OCI-M2 (cell line): ENCODE measurements around the gene SOX13.

Experiments used
- DNase-seq: peaks from one replicate; lab custom pipeline; 2025; ENCODE audit not compliant: unreplicated experiment; lab: John Stamatoyannopoulos, UW

The SOX13 gene

DNA sequence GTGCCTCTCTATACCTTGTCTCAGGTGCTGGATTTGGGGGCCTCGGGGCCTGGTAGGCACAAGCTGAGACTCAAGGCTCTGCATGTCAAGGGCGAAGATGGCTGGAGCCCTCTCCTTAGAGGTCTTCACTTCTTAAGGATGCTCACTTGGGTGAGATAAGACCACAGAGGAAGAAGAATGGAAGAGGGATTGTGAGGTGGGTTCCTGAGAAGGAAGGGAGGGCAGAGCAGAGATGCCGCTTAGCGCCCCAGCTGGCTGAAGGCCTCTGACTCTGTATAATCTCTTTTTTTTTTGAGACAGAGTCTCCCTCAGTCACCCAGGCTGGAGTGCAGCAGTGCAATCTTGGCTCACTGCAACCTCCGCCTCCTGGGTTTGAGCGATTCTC lies 32.2 kb downstream of the SOX13 start:
- DNase-seq = no peak

DNA sequence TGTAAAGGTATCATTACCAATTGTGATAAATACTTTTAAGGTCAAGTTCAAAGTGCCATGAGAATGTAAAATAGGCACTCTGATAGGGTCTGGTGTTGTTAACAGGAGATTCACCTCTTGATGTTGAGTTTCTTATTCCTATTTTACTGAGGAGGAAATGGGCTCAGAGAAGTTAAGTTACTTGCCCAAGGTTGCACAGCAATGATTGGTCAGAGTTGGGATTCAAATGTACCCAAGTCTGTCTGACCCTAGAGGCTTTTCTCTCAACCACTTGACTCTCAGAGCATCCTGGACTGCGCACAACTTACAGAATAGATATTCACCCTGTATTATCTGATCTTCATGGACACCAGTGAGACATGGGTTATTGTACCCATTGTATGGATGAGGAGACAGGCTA lies 33.9 kb downstream of the SOX13 start:
- DNase-seq = no peak

DNA sequence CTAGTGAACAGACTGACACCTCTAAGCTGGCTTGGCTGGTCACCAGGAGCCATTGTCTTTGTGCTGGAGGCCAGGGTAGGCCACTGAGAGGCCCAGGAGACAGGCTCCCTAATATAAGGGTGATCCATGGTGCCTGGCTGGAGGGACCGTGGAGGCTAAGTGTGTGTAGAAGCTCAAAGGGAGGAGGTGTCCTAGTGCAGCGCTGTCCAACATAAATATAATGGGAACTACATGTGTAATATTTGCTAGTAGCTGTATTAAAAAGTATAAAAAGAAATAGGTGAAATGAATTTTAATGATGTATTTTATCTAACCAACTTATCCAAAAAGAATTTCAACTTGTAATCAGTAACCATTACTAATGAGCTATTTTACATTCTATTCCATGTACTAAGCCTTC lies 35.0 kb downstream of the SOX13 start:
- DNase-seq = no peak

DNA sequence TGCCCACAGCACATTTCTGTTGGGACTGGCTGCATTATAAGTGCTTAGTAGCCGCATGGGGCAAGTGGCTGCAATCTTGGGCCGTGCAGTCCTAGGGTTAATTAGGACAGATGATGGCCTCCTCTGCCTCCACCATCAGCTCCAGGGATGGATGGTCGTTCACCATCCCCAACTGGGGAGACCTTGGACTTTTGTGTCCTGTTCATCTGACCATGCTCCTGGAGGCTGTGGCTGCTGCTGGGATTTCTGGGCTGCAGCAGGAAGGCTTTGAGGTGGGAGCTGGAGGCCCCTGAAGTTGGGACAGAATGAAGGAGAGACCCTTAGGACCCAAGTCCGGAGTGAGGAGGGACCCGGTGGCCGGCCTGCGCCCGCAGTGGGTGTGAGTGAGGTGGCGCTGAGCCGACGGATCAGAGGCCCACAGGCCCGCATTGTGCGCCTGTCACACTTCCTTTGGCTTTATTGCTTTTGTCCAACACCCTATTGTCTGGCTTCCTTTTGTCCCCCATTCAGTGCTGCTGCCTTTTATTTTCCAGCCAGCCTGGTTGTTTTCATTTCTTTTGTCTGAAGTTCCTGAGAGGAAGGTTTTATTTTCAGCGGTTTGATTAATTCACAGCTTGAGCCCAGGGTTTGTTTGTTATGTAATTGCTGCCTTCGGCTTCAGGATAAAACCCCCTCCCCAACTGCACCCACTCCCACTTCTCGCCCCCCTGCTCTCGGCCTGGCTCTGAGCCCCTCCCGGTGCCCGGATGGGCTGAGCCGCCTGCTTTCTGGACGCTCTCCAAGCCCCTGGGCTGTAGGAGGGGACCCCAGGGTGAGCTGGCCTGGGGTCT lies 35.6 kb downstream of the SOX13 start:
- no peak for DNase-seq

DNA sequence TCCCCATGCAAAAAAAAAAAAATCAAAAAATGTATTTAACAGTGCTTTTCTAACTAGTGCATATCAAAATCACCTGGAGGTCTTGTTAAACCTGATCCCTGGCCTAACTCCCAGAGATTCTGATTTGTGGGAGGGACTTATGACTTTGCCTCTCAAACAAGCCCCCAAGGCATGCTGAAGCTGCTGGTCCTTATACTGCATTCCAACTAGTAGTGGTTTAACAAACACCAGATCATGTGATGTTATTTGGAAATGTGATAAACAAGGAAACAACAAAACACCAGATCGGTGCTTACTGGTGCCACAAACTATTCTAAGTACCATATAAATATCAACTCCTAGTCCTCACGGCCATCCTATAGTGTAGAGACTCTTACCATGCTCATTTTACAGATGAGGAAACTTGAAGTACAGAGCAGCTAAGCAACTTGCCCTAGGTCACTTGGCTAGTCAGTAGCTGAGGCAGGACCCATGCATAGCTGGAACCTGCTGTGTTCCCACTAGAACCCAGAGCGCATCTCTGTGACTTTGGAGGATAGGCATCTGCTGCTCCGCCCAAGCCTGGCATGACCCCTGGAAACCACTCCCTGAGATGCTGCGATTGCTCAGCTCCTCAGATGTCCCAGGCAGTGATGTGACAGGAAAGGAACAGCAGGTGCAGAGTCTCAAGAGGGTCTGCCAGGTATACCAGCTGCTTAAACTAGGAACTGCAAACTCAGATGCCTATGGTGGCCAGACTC lies 38.1 kb downstream of the SOX13 start:
- DNase-seq = no peak

DNA sequence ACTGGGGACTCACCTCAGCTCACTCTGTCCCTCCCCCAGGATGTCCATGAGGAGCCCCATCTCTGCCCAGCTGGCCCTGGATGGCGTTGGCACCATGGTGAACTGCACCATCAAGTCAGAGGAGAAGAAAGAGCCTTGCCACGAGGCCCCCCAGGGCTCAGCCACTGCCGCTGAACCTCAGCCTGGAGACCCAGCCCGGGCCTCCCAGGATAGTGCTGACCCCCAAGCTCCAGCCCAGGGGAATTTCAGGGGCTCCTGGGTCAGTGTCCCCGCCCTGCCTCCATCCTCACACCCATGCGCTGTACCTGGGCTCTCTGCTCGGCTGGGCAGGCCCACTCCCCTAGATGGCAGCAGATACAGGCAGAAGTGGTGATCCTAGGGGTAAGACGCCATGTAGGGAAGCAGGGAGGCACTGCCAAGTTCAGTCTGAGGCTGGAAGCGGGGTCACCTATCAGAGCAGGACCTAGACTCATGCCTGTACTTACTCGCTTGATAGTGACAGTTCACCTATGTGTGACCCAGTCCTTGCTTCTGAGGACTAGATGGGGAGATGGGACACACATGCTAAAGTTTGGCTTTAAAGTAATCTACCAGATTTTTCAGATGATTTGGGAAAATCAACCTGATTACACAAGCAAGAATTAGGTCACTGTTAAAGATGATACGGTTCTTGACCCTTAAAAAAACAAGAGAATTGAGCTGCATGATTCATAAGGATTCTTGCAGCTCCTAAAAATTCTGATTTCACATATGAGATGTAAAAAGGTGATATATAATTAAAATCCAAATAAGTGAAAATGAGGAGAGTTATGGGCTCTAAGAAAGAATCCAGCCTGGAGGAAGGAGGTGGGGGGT lies 40.2 kb downstream of the SOX13 start:
- no peak for DNase-seq

DNA sequence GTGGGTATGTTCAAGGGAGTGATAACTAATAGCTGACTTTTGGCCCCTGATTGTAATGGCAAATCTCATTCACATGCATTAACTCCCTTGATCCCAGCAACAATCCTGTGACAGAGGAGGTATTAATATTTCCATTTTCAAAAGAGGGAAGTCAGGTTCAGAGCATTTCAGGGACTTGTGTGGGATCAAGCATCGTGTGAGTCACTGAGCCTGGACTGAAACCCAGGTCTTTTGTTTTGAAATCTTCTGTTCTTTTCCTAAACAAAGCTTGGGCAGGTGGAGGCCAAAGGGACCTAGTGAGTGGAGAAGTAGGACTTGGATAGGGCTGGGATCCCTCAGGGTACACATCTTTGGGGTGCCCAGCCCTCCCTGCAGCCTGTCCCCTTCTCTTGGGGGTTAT lies 41.0 kb downstream of the SOX13 start:
- no peak for DNase-seq

DNA sequence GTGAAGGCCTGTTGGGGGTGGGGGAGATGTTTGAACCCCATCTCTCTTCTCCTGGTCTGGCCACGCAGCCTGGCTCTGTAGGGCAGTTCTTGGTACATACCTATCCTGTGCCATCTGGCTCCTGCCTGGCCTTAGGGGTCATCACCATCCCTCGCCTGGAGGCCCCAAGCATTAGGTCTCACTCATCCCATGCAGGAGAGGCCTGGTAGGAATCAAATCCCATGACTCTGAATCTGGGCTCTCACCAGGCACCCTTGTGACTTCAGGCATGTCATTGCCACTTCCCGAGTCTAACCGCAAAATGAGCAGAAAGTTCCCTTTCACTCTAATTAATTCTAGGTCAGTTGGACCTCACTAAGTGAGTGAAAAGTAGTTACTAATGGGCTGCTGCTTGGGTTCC lies 41.7 kb downstream of the SOX13 start:
- DNase-seq = no peak

DNA sequence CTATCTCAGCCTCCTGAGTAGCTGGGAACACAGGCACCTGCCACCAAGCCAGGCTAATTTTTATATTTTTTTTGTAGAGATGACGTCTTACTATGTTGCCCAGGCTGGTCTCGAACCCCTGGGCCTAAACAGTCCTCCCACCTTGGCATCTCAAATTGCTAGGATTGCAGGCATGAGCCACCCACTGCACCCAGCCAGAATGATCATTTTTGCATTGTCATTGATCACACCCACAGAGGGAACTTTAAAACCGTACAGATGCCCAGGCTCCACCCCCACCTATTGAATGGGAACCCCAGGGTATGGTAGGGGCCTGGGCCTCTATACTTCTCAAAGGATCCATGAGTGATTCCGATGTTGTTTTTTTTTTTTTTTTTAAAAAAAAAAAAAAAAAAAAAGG lies 42.2 kb downstream of the SOX13 start:
- no peak for DNase-seq

DNA sequence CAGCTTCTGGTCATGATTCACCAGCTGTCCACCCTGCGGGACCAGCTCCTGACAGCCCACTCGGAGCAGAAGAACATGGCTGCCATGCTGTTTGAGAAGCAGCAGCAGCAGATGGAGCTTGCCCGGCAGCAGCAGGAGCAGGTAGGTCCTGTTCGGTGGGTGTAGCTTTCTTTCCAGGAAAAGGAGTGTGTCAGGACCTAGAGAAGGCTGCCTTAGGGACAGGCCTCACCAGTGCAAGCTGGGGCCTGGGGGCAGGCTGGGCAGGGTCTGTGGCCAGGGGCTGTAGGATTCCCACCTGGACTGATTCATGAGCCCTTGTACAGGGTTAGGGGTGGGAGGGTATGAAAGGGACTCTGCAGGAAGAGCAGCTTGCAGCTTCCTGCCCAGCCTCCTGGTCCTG lies 43.6 kb downstream of the SOX13 start:
- no peak for DNase-seq

DNA sequence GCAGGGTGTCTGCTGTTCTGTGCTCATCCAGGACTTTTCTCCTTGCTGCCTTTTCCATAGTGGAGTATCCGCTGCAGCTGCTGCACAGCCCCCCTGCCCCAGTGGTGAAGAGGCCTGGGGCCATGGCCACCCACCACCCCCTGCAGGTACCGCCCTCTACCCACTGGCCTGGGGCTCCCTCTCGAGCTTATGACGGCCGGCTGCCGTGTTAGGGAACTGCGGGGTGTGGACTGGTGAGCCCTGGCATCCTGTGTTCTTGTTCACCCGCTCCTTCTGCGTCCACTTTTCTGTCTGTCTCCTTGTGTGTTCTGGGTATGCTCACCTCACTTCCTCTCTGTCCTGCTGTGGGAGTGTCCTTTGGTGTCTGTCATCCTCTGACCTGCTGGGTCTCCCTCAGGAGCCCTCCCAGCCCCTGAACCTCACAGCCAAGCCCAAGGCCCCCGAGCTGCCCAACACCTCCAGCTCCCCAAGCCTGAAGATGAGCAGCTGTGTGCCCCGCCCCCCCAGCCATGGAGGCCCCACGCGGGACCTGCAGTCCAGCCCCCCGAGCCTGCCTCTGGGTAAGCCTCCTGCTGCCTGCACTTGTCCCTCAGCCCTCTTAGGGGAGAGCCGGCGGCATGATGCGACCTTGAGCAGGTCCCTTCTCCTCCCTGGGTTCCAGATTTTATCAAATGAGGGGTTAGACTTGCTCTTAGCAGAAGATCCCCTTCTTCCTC lies 49.1 kb downstream of the SOX13 start:
- DNase-seq = no peak

DNA sequence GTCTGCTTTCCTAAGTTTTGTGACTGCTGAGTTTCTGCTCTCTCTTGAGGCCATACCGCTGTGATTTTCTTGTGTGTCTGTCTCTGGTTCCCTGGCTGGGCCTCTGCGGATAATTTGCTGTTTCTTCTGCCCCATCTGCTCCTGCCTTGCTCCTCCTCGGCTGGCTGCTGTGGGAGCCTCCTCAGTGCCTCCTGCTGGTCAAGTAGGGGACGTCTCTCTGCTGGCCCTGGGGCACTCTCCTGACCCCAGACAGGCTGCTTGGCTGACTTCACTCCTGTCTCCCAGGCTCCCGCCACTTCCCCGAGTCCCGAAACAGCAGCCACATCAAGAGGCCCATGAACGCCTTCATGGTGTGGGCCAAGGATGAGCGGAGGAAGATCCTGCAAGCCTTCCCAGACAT lies 50.5 kb downstream of the SOX13 start:
- no peak for DNase-seq

DNA sequence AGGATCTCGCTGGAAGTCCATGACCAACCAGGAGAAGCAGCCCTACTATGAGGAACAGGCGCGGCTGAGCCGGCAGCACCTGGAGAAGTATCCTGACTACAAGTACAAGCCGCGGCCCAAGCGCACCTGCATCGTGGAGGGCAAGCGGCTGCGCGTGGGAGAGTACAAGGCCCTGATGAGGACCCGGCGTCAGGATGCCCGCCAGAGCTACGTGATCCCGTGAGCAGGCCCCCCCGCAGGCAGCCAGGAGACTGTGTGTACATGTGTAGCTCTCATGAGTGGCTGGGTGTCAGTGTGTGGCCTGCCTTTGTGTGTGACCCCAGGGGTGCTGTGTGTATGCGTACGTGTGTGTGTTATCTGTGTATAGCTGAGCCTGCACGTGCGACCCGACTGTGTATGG lies 51.7 kb downstream of the SOX13 start:
- no peak for DNase-seq

DNA sequence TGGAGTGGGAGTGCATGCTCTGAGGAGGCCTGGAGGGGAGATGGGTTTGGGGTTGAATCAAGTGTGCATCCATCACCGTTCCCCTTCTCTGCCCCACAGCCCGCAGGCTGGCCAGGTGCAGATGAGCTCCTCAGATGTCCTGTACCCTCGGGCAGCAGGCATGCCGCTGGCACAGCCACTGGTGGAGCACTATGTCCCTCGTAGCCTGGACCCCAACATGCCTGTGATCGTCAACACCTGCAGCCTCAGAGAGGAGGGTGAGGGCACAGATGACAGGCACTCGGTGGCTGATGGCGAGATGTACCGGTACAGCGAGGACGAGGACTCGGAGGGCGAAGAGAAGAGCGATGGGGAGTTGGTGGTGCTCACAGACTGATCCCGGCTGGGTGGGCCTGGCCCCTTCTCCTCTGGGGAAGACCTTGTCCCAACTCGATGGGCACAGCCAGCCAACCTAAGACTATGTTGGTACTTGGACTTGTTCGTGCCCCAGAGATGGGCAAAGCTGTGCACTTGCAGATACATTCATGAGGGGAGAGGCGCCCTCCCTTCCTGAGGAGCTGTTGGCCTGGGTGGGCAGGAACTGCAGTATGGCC lies 52.9 kb downstream of the SOX13 start:
- DNase-seq = no peak

DNA sequence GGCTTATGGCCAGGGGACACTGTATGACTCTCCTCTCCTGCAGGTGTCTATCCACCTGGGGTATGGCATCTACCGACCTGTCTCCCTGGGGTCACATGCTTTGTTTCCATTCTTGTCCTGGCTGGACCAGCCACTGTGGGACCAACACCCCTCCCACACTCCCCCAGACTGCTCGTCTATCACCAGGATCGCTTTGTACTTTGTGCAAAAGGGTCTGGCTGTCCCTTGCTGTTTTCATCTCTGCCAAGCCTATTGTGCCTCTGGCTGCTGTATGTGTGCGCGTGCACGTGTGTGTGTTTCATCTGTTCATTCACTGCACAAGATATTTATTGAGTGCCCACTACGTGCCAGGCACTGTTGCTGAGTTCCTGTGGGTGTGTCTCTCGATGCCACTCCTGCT lies 53.5 kb downstream of the SOX13 start:
- DNase-seq = no peak

DNA sequence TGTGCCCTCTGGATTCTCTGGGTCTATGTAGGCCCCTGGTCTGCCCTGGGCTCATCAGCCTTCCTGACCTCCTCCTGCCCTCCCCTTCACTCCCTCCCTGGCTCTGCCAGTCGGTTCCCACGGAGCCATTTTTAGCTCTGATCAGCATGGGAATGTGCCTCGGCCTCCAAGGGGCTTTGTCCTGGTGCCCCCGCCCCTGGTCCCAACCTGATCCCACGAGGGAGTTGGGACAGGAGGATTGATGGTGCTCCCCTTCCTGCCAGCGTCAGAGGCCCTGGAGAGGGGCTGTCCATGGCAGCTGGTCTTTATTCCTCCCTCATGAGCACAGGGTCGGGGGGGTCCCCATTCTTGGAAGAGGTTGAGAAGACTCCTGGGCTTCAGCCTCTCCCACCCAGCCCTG lies 54.0 kb downstream of the SOX13 start:
- no peak for DNase-seq

DNA sequence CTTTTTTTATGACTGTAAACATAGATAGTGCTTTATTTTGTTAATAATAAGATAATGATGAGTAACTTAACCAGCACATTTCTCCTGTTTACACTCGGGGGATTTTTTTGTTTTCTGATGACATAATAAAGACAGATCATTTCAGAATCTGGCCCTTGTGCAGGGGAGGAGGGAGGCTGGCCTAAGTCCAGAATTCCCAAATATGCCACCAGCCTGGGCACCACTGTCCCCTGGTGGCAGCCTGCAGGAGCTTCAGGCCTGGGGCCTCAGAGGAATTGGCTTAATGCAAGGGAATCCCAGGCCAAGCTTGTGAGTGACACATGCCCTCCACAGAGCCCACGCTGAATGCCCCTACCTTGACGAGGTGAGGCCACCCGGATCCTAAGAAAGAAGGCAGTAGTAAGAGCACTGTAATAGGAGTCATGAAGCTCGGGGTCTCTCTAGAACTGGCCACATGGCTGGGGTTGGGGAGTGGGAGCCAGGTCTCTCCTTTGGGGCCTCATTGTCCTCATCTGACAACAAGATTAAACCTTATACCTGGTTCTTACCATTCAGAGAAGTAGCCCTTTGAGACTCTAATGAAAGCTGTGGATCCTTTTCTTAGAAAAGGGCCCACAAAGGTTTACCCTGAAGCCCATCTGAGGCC lies 54.8 kb downstream of the SOX13 start:
- DNase-seq = no peak

DNA sequence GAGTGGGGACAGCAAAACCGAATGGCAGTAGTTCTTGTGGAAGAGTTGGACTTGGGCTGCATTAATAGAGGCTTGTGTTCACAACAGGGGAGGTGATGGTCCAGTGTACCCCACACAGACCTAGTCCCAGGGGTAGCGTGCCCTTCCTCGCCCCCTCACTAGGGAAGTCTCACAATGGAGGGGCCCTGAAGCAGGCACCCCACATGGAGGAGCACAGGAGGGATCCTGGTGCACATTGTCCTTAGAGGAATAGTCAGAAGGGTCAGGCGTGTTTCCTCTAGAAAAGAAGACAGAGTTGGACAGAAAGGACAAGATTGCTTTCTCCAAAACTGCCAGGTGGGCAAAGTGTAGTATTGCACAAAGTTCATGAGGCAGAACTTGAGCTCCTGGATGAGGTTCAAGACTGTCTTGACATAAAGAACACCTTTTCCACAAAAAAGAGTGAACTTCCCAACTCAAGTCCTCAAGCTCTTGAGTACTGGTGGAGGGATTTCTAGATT lies 55.6 kb downstream of the SOX13 start:
- DNase-seq = no peak

DNA sequence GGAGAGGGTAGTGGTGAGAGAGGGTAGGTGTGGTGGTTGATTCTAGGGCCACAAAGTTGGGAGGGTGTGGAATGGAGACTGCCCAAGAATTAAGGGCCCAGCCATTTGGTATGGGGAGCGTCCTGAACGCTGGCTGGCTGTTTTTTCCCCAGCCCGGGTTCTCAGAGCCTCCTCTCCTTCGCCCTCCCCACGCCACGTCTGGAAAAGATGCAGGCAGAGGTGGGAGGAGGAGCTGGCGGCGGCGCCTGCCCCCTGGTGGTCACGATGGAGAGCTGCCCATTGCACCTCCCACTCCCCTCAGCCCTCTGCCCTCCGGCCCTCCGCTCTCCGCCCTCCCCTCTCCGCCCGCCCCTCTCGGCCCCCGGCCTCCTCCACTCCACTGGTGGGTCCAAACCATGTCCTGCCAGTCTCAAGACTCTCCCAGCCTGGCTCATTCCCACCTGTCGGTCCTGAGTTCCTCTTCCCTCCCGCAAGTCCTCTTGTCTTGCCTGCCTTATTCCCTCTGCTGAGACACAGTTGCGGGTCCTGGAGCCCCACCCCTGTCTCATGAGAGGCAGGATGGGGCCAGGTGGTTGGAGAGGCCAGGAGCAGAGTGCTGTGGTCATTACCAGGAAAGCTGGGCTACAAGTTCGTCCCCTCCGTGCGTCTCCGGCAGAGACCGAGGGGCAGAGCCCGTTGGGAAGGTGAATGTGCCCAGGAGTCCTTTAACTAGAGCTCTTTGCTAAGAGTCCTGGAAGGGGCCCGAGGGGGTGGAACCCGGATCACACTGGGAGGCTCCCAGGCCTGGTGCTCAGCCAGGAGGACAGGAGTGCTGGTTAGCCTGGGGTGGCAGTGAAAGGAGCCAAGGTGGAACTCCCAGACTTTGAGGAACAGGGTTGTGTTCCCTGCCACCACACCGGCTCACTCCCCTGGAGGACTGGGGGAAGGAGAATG lies 56.3 kb downstream of the SOX13 start:
- DNase-seq = no peak
